Muscle of leg (tissue), 11 donors: ENCODE results near the gene IGFN1. TPM values are rescaled to one million over a fixed set of nuclear protein-coding genes. Genes with fewer than 3 reads are reported as not detected.

Experiments
- DNase-seq: peaks from one replicate; pipeline ENCODE4 v3.0.0; 2013
- H3K27ac ChIP-seq: one replicate; pipeline ENCODE4 v1.5.1; 2013; ENCODE audit warnings: mild to moderate bottlenecking, low read length, control low read depth
- H3K27me3 ChIP-seq: one replicate; pipeline ENCODE4 v1.6.1; 2013; ENCODE audit warnings: low read length; ENCODE audit not compliant: control insufficient read depth, insufficient read depth
- H3K36me3 ChIP-seq: one replicate; pipeline ENCODE4 v1.6.1; 2013; ENCODE audit warnings: low read length; ENCODE audit not compliant: control insufficient read depth, insufficient read depth
- H3K4me1 ChIP-seq: one replicate; pipeline ENCODE4 v1.6.1; 2013; ENCODE audit warnings: low read length; ENCODE audit not compliant: control insufficient read depth, insufficient read depth
- H3K4me3 ChIP-seq: one replicate; pipeline ENCODE4 v1.5.1; 2013; ENCODE audit warnings: low read length, control low read depth
- H3K9me3 ChIP-seq: replicated peaks from 2 replicates; pipeline ENCODE4 v1.6.1; 2013; ENCODE audit warnings: low read depth, low read length; ENCODE audit not compliant: control insufficient read depth
- WGBS: methylation state at CpG from one replicate; pipeline ENCODE4 v1.1.5; 2013; ENCODE audit warnings: missing lambda C conversion rate; ENCODE audit not compliant: insufficient coverage; 5-methylcytosine and 5-hydroxymethylcytosine counted together
- polyA plus RNA-seq, 8 donors: library from polyadenylated mRNA; unstranded; fragments of 120-200 nt; gene quantifications; one replicate each; pipeline versions ENCODE4 v1.2.1 to v1.2.3, GENCODE V29; 2013; ENCODE audit warnings: inconsistent platforms in 1 of 8, low replicate concordance in 1 of 8; ENCODE audit not compliant: insufficient read length in 8 of 8, insufficient read depth in 1 of 8
- total RNA-seq: library from RNA; stranded (reverse); fragments of 120-200 nt; gene quantifications from one replicate; pipeline ENCODE4 v1.2.4, GENCODE V29; 2013

The IGFN1 gene
- total and polyA plus RNA-seq, 9 donors = 0.72 to 4.3 (median 2.8) TPM

- no peaks in the 10 kb centered on the region for H3K36me3 ChIP-seq
- no peak for DNase-seq
- no peaks in the 10 kb centered on the region for H3K9me3 ChIP-seq
- H3K4me1 ChIP-seq = peaks cover 34% of the 10 kb centered on the region
- no peak overlapping the region for H3K27ac ChIP-seq
- peaks cover 16% of the 10 kb centered on the region for H3K27me3 ChIP-seq
- no peak overlapping the region for H3K4me3 ChIP-seq
- 80% methylated on average over 4 of the region's 6 CpGs for WGBS
Measured at GRCh38 chr1:201269900-201270410, 79.3 kb downstream of the IGFN1 start.

- Histone ChIP-seq H3K27ac (no peak overlapping the region), H3K4me1 (peaks cover 42% of the 10 kb centered on the region), H3K9me3 (no peaks in the 10 kb centered on the region), H3K27me3 (peaks cover 16% of the 10 kb centered on the region), H3K36me3 (no peaks in the 10 kb centered on the region), H3K4me3 (no peak overlapping the region)
- 88% methylated on average over 1 of the region's 6 CpGs for WGBS
- no peak for DNase-seq
Measured at GRCh38 chr1:201270616-201271390, 80.2 kb downstream of the IGFN1 start.

GRCh38 chr1:201272799-201273198 is 82.2 kb downstream of the IGFN1 start:
- Histone ChIP-seq H3K27ac (no peak overlapping the region), H3K27me3 (peaks cover 12% of the 10 kb centered on the region), H3K36me3 (no peaks in the 10 kb centered on the region), H3K9me3 (no peaks in the 10 kb centered on the region), H3K4me1 (peaks cover 49% of the 10 kb centered on the region), H3K4me3 (no peak overlapping the region)
- DNase-seq = no peak
- 61% methylated on average over 6 of the region's 10 CpGs for WGBS

GRCh38 chr1:201274616-201275252 is 84.1 kb downstream of the IGFN1 start:
- 73% methylated on average over 12 of the region's 12 CpGs for WGBS
- peaks cover 35% of the 10 kb centered on the region for H3K4me1 ChIP-seq
- no peak for DNase-seq
- H3K9me3 ChIP-seq = no peaks in the 10 kb centered on the region
- H3K27me3 ChIP-seq = peaks cover 12% of the 10 kb centered on the region
- H3K36me3 ChIP-seq = no peaks in the 10 kb centered on the region
- peak overlapping the region; percentile 44 for H3K27ac ChIP-seq
- no peak overlapping the region for H3K4me3 ChIP-seq

DNA sequence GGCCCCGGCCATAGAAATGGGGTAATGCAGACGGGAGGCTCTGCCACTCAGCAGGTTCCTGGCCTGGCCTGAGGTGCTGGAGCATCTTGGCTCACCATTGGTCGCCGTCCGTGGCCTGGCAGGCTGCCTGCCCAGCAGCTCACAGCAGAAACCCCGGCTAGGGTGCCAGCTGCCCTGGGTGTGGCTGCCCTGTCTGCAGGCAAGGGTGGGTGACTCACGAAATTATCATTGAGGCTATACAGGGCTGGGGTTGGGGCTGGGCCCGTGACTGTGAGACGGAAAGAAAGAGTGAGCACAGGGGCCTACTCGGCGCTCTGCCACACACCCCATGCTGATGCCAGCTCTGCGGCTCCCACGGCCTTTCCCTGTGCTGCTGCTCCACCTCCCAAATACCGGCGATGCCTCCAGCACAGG is 84.6 kb downstream of the IGFN1 start:
- Histone ChIP-seq H3K4me3 (no peak overlapping the region), H3K27ac (peak overlapping the region; percentile 44), H3K9me3 (no peaks in the 10 kb centered on the region), H3K27me3 (peaks cover 8% of the 10 kb centered on the region), H3K4me1 (peaks cover 35% of the 10 kb centered on the region), H3K36me3 (no peaks in the 10 kb centered on the region)
- DNase-seq = peak; percentile 70
- 71% methylated on average over 11 of the region's 15 CpGs for WGBS

- H3K27me3 ChIP-seq = peaks cover 13% of the 10 kb centered on the region
- DNase-seq = no peak
- no peaks in the 10 kb centered on the region for H3K36me3 ChIP-seq
- H3K4me3 ChIP-seq = no peak overlapping the region
- H3K27ac ChIP-seq = no peak overlapping the region
- H3K9me3 ChIP-seq = no peaks in the 10 kb centered on the region
- H3K4me1 ChIP-seq = peaks cover 33% of the 10 kb centered on the region
- 71% methylated on average over 4 of the region's 6 CpGs for WGBS
Measured at GRCh38 chr1:201276891-201277290, 86.3 kb downstream of the IGFN1 start.

DNA sequence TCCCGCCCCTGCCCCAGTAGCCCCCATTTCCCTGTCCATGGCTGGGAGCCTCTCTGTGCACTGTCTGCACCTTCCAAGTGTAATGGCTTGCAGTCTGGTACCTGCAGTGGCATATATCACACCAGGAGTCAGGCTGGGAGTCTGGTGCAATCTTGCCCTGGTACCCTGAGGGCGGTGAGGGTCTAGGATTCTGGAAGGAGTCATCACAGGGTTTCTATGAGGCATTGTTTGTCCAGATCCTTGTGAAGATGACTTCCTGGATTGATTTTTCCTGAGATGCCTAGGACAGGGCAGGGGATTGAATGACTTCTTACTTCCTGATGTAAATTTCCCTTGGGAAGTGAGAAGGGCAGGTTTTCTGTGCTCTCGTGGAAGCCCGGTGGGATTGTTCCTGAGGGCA is 86.8 kb downstream of the IGFN1 start:
- Histone ChIP-seq H3K9me3 (no peaks in the 10 kb centered on the region), H3K4me1 (peaks cover 33% of the 10 kb centered on the region), H3K27me3 (peaks cover 18% of the 10 kb centered on the region), H3K27ac (no peak overlapping the region), H3K36me3 (no peaks in the 10 kb centered on the region), H3K4me3 (no peak overlapping the region)
- WGBS = 71% methylated on average over 3 of the region's 4 CpGs
- no peak for DNase-seq

Other genes starting within 250 kb of the IGFN1 start
- 0.58 TPM for gene KIF21B, start 167.1 kb upstream of the IGFN1 start, total RNA-seq
- 1 to 10 TPM in 4 of 8 donors, under 1 TPM in 4; 0.68 to 1.2 (median 1.0) TPM for gene KIF21B, start 167.1 kb upstream of the IGFN1 start, polyA plus RNA-seq
- gene CACNA1S, start 78.4 kb upstream of the IGFN1 start, total RNA-seq = 26.1 TPM
- gene CACNA1S, start 78.4 kb upstream of the IGFN1 start, polyA plus RNA-seq = 10 to 100 TPM; 31.7 to 55.2 (median 42.3) TPM
- gene ASCL5, start 63.6 kb upstream of the IGFN1 start, total RNA-seq = 0.04 TPM
- gene ASCL5, start 63.6 kb upstream of the IGFN1 start, polyA plus RNA-seq = under 1 TPM in 7 of 8 donors, not detected in 1; 0.16 to 0.40 (median 0.31) TPM
- 61.8 TPM for gene TMEM9, start 36.4 kb upstream of the IGFN1 start, total RNA-seq
- gene TMEM9, start 36.4 kb upstream of the IGFN1 start, polyA plus RNA-seq = 10 to 100 TPM; 50.3 to 83.1 (median 70.6) TPM
- 3.3 TPM for gene PKP1, start 92.7 kb downstream of the IGFN1 start, total RNA-seq
- gene PKP1, start 92.7 kb downstream of the IGFN1 start, polyA plus RNA-seq = 10 to 100 TPM in 5 of 8 donors, 1 to 10 TPM in 3; 8.1 to 40.4 (median 11.1) TPM
- 408 TPM for gene TNNT2, start 186.9 kb downstream of the IGFN1 start, total RNA-seq
- 1,000 to 10,000 TPM in 2 of 8 donors, 100 to 1,000 TPM in 6; 727 to 1,212 (median 936) TPM for gene TNNT2, start 186.9 kb downstream of the IGFN1 start, polyA plus RNA-seq
- gene LAD1, start 208.5 kb downstream of the IGFN1 start, total RNA-seq = 5.1 TPM
- 10 to 100 TPM in 6 of 8 donors, 1 to 10 TPM in 2; 9.3 to 15.4 (median 11.1) TPM for gene LAD1, start 208.5 kb downstream of the IGFN1 start, polyA plus RNA-seq
- gene TNNI1, start 230.9 kb downstream of the IGFN1 start, total RNA-seq = 668 TPM
- 1,000 to 10,000 TPM; 1,469 to 1,873 (median 1,763) TPM for gene TNNI1, start 230.9 kb downstream of the IGFN1 start, polyA plus RNA-seq